GM15510 (cell line): Measurements from ENCODE around the gene PKHD1.

Source experiments
- POLR2A ChIP-seq: IDR thresholded peaks from 3 replicates; pipeline ENCODE4 v1.6.1; 2011; ENCODE audit warnings: borderline replicate concordance; ENCODE audit not compliant: insufficient read length; ENCODE audit errors: extremely low read depth

PKHD1 gene

DNA sequence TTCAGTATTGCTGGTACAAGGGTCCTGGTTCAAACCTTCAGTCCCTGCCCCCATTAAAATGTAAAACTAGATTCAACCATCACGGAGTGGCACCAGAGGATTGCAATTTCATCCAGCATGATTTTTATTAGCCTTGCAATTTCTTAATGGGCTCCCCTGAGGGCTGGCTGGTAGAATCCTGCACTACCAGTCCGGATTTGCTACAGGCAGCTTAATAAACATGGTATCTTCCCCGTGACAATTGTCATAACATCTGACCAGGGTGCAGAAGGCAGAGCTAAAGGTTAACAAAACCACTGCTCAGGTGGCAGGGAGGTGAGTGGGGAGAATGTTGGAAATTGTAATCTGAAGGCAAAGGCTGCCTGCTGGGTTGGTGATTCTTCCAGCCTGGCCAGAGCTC lies 94.5 kb downstream of the PKHD1 start:
- no peak for TF ChIP-seq POLR2A

DNA sequence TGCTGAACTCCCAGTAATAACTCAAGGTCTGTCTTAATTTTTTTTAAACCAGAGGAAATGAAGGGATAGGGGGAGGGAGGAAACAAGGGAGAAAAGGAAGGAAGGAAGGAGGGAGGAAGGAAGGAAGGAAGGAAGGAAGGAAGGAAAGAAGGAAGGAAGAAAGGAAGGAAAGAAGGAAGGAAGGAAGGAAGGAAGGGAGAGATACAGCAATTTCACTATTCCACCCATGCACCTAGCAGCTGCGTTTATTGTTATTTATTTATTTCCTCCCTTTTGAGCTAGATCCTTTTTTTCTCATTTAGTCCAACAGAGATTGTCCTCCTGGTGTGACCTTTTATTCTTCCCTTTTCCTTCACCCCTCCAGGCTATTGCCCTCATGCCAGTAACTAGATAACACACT lies 97.6 kb downstream of the PKHD1 start:
- TF ChIP-seq POLR2A, result no peak

DNA sequence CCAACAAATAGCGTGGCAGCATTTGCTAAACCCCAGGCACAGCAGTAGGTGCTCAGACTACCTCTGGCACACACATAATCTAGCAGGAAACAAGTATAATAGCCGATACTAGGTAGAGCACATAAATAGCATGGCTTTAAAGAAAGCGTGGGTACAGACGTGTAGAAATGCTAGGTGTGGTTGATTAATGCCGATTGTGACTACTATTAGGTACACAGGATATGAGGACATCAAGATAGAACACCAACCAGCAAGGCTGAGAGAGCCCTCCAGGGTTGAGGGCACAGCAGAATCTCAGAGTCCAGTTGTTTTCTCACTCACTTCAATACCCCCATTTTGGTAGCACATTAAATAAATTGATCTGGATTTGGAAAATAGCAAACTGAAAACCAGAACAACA lies 100.5 kb downstream of the PKHD1 start:
- TF ChIP-seq POLR2A, result no peak

DNA sequence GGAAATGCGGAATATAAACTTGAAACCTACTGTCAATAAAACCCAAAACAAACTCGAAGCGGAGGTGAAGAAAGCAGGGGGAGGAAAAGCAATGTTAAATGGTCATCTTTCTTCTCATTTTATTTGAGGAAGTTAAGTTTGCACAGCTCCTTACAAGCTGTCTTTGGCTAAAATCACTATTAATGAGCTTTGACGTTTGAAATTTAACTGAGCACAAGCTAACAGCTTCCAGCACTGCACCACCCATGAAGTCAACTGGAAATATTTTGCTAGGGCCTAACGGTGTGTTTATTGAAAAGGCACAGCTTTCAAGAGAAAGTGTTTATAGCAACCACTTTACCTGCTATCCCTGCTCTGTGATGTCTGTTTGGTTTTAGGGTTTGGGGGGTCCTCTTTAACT lies 103.8 kb downstream of the PKHD1 start:
- no peak for TF ChIP-seq POLR2A

DNA sequence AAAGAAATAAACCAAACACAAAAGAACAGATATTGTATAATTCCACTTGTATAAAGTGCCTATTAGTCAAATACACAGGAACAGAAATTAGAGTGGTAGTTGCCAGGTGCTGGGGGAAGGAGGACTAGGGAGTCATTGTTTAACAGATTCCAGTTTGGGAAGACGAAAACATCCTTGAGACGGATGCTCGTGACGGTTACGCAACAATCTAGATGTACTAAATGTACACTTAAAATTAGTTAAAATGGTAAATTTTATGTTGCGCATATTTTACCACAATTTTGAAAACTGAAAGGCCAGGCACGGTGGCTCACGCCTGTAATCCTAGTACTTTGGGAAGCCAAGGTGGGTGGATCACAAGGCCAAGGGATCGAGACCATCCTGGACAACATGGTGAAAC lies 111.0 kb downstream of the PKHD1 start:
- no peak for TF ChIP-seq POLR2A

DNA sequence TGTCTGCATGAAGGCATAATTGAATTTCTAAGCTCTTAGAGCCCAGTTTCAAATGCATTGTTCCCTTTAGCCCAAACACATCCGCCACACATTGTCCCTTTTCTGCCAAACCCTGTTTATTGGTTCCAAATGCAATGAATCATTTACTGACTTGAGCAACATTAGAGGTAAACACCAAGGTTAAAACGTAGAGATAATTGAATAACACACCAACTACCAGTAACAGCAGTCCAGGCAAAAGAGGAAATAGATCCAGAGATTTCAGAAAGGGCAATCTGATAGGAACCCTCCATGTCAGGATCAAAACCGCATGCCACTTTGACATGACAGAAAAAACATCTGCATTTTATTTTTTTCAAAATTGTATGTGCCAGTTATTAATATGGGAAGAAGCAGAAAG lies 114.8 kb downstream of the PKHD1 start:
- no peak for TF ChIP-seq POLR2A

DNA sequence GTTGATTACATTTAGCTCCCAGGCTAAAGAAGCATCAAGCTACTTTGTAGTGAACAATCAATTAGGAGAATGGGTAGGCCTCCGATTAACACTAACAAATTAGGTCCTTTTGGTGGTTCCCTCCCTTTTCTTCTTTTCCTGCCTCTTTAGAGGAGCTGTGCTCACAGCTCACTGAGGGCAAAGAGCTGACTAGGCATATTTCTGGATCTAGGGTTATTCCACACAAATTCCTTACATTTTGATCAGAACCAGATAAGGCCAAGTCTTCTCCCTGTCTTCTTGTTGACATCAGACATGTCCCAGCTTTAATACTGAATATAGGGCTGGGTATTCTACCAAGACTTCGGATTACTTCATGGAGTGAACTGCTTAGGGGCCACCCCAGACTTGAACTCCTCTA lies 119.1 kb downstream of the PKHD1 start:
- no peak for TF ChIP-seq POLR2A

DNA sequence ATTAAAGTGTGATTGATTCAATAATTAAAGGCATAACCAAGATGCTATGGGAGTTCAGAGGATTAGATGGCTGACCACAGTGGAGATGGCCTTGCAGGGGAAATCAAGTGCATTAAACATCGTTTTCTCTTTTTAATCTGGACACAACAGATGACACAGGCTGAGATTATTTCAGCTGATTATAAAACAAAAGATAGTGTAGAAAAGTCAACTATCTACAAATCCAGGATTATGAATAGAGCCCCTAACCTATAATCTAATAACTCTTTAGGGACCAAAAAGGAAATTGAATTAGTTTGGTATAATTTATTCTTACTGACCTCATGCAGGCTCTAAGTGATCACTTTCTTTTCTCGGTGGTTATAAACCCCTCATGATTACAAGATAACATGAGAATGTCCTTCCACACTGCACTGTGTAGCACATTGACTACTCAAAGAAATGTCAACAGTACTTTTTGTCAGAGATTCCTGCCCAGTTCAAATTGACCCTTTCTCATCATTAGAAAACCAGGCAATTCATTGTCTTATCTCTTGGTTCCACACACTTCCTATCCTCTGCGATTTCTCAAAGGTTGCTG lies 122.1 kb downstream of the PKHD1 start:
- TF ChIP-seq POLR2A, result no peak

DNA sequence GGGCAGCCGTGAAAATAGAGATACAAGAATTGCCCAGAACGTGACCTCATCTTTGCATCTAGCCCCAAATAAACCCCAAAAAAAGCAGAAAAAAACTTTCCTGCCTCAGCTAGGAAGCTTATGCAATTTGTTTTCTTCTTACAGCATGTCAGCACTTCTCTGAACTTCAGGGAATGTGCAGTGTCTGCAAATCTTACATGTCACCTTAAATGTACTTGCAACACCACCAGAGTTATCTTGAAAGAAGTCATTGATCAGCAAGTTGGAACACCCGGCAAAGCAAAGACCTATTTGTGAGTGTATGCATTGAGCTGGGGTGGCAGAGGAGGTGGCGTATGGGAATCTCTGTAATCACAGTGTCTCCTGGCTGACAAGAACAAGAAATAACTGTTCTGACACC lies 123.4 kb downstream of the PKHD1 start:
- TF ChIP-seq POLR2A, result no peak

DNA sequence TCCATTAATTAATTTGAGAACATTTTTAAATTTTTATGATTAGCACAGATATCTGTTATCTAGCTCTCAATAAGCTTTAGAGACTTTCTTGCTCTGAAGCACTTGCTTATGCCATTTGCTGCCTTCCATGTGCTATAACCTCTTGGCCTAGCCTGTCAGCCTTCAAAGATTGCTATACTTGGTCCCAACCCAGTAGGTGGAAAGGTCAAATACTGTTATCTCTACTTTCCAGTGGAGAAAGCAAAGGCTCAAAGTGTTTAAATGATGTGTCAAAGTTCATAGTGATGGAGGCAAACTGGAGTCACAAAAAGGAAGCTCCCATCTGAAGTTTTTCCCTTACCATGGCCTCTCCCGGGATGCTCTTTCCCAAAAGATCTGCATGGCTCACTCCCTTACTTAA lies 125.1 kb downstream of the PKHD1 start:
- no peak for TF ChIP-seq POLR2A

DNA sequence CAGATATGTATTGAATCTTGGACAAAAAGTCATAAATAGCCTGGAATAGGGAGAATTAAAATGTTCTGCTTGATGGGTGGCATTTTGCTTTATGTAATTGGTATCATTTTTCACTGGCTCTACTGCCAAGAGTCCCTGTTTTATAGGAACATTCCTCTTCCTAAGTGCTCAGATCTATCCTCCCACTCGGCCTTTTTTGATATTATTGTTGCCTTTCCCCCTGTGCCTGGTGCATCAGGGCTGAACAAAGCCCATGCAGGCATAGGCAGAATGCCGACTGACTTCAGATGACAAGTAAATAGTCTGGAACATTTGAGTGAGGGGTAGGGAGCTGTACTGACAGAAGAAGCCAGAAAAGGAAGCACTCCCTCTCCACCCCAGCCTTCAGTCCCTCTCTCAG lies 127.0 kb downstream of the PKHD1 start:
- no peak for TF ChIP-seq POLR2A

DNA sequence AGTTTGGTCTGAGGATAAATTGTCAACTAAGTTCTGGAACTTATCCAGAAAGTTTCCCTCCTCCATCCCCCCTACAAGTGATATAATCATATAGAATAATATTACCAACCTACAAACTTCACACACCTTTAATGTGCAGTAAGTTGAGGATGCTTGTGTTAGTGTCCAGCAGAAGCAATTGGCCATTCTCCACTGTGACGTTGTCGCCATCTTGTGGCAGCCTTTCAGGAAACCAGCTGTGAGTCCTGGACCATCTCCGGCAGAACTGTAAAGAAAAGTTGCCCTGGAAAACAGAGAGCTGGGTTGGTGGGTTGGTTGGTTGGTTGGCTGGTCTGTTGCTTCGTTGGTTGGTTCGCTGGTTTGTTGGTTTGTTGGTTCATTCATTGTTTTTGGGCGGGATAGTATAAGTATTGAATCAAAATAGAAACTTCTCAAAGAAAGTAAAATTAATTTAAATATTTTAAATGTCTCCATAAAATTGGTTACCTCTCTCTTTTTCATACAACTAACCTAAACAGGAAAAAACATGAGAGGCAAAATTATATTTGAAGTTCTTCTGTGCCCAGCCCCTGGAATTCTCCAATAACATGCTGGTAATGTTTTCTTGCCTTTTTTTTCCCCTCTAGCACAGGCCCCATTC lies 127.5 kb downstream of the PKHD1 start:
- TF ChIP-seq POLR2A, result no peak

DNA sequence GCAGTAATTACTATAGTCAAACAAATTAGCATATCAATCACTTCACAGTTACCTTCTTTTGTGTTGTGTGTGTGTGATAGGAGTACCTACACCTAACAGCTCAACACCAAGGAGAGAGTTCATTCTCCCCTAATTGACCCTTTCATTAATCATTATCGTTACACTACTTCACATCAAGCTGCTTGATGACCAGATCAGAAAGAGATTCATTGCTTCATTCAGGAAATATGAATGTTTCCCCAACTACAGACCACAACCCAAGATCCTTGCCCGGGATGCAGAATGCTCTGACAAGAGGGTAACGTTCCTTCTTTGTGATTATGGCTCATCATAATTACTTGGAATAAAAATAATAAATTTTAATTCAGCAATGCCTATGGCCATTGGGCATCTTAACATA lies 132.7 kb downstream of the PKHD1 start:
- no peak for TF ChIP-seq POLR2A

DNA sequence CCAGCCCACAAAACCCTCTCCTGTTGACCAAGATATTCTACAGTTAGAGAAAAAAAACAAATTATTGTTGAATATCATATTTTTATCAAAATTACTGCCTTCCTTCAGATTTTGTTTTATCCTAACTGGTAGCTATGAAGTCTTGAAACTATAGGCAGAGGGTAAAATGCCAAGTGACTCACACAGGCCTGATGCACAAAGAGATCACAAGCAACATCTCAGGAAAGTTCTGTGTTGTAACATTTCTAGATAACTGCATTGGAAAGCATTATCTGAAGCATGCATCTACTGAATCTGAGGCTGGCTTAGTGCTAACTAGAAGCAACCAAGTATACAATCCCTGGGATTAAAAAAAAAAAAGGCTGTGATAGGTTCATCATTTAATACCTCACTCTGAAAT lies 134.2 kb downstream of the PKHD1 start:
- no peak for TF ChIP-seq POLR2A

DNA sequence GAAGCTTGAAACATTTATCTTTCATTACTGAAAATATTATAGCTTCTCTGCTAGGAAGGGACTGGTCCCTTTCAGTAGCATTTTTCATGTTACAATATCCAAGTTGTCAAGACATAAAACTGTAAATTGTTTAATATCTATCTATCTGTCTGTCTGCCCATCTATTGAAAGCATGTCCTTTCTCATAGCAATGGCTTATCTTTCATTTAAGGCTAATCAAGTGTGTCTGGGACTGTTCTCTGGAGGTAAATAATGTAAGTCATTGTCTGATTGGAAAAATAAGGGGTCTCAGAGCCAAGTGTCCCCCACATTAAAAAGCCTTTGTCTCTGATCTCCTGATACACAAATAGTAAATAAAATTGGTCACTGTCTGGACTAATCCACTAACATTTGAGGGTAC lies 135.5 kb downstream of the PKHD1 start:
- TF ChIP-seq POLR2A, result no peak

DNA sequence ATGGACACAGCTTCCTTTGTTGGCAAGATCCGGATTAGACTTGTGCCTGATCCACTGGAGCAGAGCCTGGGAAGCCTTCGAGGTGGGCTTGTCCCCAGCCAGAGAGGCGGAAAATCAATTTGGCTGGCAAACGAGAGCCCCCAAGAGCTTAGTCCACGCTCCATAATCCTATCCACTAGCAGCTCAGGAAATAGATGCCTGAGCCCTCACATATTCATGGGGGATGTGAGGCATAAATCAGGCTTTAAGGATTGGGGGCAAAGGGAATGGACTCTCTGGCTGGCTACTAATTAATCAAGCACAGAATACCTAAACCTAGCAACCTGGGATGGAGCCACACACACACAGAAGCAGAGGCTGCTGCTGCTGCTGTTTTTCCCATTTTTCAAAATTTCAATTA lies 137.9 kb downstream of the PKHD1 start:
- no peak for TF ChIP-seq POLR2A

DNA sequence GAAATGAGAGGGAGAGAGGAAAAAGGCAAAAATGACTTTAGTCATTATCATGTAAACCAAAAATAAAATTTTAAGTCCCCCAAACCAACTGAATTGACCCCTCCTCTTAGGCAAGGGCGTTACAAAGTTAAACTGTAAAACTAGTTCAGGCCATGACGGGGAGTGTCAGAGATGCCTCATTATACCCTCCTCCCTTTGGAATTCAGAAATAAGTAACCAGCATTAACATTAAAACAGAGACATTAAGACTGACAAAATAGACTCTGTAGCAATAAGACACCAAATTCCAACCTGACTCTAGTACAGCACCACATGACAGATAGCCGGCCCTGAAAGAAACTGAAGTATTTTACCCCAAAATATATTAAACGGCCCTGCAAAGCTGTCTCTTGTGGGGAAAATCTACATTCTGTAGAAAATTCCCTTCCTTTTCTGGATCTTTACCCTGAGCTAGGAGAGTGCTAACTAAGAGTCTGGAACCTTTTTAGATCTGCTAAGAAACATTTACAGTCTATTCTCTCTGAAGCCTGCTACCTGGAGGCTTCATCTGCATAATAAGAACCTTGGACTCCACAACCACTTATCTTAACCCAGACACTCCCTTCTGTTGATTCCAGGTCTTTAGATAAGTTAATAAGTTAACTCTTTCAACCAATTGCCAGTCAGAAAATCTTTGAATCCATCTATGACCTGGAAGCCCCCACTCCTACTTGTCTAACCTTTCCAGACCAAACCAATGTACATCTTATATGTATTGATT lies 150.7 kb downstream of the PKHD1 start:
- no peak for TF ChIP-seq POLR2A

DNA sequence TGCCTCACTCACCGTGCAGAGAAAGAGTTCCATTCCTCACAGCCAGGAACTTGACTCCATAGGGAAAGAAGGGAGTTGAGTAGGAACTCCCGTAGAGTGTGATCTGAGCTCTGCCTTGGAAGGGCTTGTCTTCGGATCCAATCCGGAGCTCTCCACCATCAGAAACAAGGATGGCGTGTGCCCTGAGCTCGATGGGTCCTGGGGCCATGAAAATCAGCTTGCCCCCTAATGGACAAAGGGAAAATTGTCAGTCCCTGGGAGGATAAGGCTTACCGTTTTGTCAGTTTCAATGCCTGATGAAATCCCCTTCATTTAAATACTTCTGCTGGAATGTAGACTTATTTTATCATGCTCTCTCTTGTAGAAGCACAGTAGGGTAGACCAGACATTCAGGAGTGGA lies 153.3 kb downstream of the PKHD1 start:
- TF ChIP-seq POLR2A, result no peak
